Measurements from ENCODE around the gene GPC6.

GPC6 gene

GRCh38 chr13:93262729-93263345 is 36.2 kb downstream of the GPC6 start:
- Histone ChIP-seq H3K4me2 (ENCODE audit: low read length) (no peak overlapping the region), H2AFZ (ENCODE audit: low read length) (no peak overlapping the region), H4K20me1 (ENCODE audit: insufficient read depth, low read length) (no peaks in the 10 kb centered on the region), H3K79me2 (ENCODE audit: insufficient read depth, low read length) (no peaks in the 10 kb centered on the region), H3K9ac (ENCODE audit: low read length) (no peak overlapping the region), H3K27me3 (ENCODE audit: insufficient read depth, low read length) (no peaks in the 10 kb centered on the region), H3K27ac (ENCODE audit: low read depth, low read length, poor library complexity, severe bottlenecking) (no peak overlapping the region), H3F3A (ENCODE audit: insufficient read depth, low read length) (no peaks in the 10 kb centered on the region), H3K4me3 (ENCODE audit: low read depth, low read length, poor library complexity, severe bottlenecking) (no peak overlapping the region), H3K4me1 (ENCODE audit: insufficient read depth, low read length, severe bottlenecking) (no peaks in the 10 kb centered on the region), H3K9me2 (ENCODE audit: low read depth, low read length) (no peaks in the 10 kb centered on the region), H3K9me3 (ENCODE audit: low read length) (no peaks in the 10 kb centered on the region), H3K36me3 (ENCODE audit: insufficient read depth, low read length) (no peaks in the 10 kb centered on the region)
- TF ChIP-seq EZH2 (IDR thresholded peaks at IDR 0.05; ENCODE audit: borderline replicate concordance, low read length): no peak
- TF ChIP-seq, protein P1, sequence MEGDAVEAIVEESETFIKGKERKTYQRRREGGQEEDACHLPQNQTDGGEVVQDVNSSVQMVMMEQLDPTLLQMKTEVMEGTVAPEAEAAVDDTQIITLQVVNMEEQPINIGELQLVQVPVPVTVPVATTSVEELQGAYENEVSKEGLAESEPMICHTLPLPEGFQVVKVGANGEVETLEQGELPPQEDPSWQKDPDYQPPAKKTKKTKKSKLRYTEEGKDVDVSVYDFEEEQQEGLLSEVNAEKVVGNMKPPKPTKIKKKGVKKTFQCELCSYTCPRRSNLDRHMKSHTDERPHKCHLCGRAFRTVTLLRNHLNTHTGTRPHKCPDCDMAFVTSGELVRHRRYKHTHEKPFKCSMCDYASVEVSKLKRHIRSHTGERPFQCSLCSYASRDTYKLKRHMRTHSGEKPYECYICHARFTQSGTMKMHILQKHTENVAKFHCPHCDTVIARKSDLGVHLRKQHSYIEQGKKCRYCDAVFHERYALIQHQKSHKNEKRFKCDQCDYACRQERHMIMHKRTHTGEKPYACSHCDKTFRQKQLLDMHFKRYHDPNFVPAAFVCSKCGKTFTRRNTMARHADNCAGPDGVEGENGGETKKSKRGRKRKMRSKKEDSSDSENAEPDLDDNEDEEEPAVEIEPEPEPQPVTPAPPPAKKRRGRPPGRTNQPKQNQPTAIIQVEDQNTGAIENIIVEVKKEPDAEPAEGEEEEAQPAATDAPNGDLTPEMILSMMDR (IDR thresholded peaks at IDR 0.05; ENCODE audit: low read length): no peak

DNA sequence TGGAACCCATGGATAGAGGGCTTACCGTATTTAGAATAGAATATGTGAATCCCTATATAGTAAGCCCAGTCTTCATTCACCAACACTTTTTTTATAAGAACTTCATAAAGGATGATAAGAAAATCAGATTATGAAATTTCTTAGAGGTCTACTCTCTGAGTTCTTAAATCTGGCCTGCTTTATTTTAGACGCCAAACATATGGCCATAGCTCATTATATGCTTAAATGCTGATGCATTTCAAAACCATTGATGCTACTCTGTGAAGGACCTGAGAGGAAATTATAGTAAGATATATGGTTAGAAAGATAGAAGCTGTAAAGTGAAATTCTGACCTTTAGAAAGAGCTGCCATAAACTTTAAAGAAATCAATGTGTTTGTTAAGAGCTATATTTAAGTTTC is 38.3 kb downstream of the GPC6 start:
- H3K4me3 ChIP-seq (ENCODE audit: low read depth, low read length, poor library complexity, severe bottlenecking): no peak overlapping the region
- no peaks in the 10 kb centered on the region for H3K27me3 ChIP-seq (ENCODE audit: insufficient read depth, low read length)
- no peaks in the 10 kb centered on the region for H4K20me1 ChIP-seq (ENCODE audit: insufficient read depth, low read length)
- no peaks in the 10 kb centered on the region for H3K36me3 ChIP-seq (ENCODE audit: insufficient read depth, low read length)
- no peaks in the 10 kb centered on the region for H3K9me2 ChIP-seq (ENCODE audit: low read depth, low read length)
- no peaks in the 10 kb centered on the region for H3K79me2 ChIP-seq (ENCODE audit: insufficient read depth, low read length)
- H3K27ac ChIP-seq (ENCODE audit: low read depth, low read length, poor library complexity, severe bottlenecking): no peak overlapping the region
- TF ChIP-seq EZH2 (IDR thresholded peaks at IDR 0.05; ENCODE audit: borderline replicate concordance, low read length): no peak
- TF ChIP-seq, protein P1 (IDR thresholded peaks at IDR 0.05; ENCODE audit: low read length): no peak
- H3K4me2 ChIP-seq (ENCODE audit: low read length): no peak overlapping the region
- no peak overlapping the region for H3K9ac ChIP-seq (ENCODE audit: low read length)
- H3F3A ChIP-seq (ENCODE audit: insufficient read depth, low read length): no peaks in the 10 kb centered on the region
- H2AFZ ChIP-seq (ENCODE audit: low read length): no peak overlapping the region
- no peaks in the 10 kb centered on the region for H3K9me3 ChIP-seq (ENCODE audit: low read length)
- no peaks in the 10 kb centered on the region for H3K4me1 ChIP-seq (ENCODE audit: insufficient read depth, low read length, severe bottlenecking)

GRCh38 chr13:93265800-93266199 is 39.2 kb downstream of the GPC6 start:
- Histone ChIP-seq H3K36me3 (ENCODE audit: insufficient read depth, low read length) (no peaks in the 10 kb centered on the region), H3K4me3 (ENCODE audit: low read depth, low read length, poor library complexity, severe bottlenecking) (no peak overlapping the region), H3K9me3 (ENCODE audit: low read length) (no peaks in the 10 kb centered on the region), H3K79me2 (ENCODE audit: insufficient read depth, low read length) (no peaks in the 10 kb centered on the region), H2AFZ (ENCODE audit: low read length) (no peak overlapping the region), H3K27ac (ENCODE audit: low read depth, low read length, poor library complexity, severe bottlenecking) (no peak overlapping the region), H3K4me1 (ENCODE audit: insufficient read depth, low read length, severe bottlenecking) (no peaks in the 10 kb centered on the region), H4K20me1 (ENCODE audit: insufficient read depth, low read length) (no peaks in the 10 kb centered on the region), H3F3A (ENCODE audit: insufficient read depth, low read length) (no peaks in the 10 kb centered on the region), H3K9me2 (ENCODE audit: low read depth, low read length) (no peaks in the 10 kb centered on the region), H3K27me3 (ENCODE audit: insufficient read depth, low read length) (no peaks in the 10 kb centered on the region), H3K9ac (ENCODE audit: low read length) (no peak overlapping the region), H3K4me2 (ENCODE audit: low read length) (no peak overlapping the region)
- TF ChIP-seq EZH2 (IDR thresholded peaks at IDR 0.05; ENCODE audit: borderline replicate concordance, low read length): no peak
- TF ChIP-seq, protein P1 (IDR thresholded peaks at IDR 0.05; ENCODE audit: low read length): no peak

All from OCI-LY1 (cell line).